ENCODE measurements around the gene AMMECR1.

The AMMECR1 gene

GRCh38 chrX:110159865-110160264 is 158.0 kb downstream of the AMMECR1 start:
- H3K27me3 ChIP-seq (replicated peaks; ENCODE audit: insufficient read depth, low read length), result no peaks in the 10 kb centered on the region

DNA sequence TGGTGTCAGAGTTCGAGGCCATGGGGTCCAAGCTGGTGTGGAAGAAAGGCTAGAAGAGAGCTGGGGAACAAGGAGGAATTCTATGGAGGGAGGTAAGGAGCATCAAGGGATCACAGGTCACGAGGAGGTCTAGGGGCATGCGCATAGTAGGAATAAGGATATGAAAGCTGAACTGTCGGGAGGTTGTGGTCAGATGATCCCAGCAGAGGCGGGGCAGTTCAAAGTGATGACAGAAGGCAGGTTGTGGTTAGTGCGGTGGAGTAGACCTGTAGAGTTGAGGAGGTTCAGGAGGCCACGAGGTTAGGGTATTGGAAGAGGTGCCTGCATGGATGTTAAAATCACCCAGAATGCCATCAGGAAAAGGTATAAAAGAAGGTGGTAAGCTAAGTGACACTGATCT is 158.7 kb downstream of the AMMECR1 start:
- Histone ChIP-seq H3K27me3 (replicated peaks; ENCODE audit: insufficient read depth, low read length) (no peaks in the 10 kb centered on the region), H3K27ac (ENCODE audit: low read length) (peak overlapping the region; percentile 65), H3K4me1 (ENCODE audit: low read length) (peaks cover 29% of the 10 kb centered on the region), H3K36me3 (replicated peaks; ENCODE audit: insufficient read depth, low read length) (no peaks in the 10 kb centered on the region), H3K9me3 (replicated peaks; ENCODE audit: insufficient read depth, low read length) (no peaks in the 10 kb centered on the region), H4K20me1 (ENCODE audit: insufficient read depth, low read length) (no peaks in the 10 kb centered on the region), H2AFZ (ENCODE audit: low read length) (0 out of 2 replicates have a peak overlapping the region, but pooled peaks have one; percentile 7), H3K4me2 (ENCODE audit: low read depth, low read length) (peak overlapping the region; percentile 69), H3K9ac (ENCODE audit: low read length) (peak overlapping the region; percentile 26; the same call in 1 of the 2 replicates), H3K4me3 (ENCODE audit: low read length) (peak overlapping the region; percentile 9; the same call in 1 of the 2 replicates), H3K9me2 (replicated peaks; ENCODE audit: insufficient read depth, low read length) (no peaks in the 10 kb centered on the region), H3F3A (ENCODE audit: insufficient read depth, low read length) (peaks cover 12% of the 10 kb centered on the region), H3K79me2 (ENCODE audit: low read length) (peaks cover 31% of the 10 kb centered on the region)
- TF ChIP-seq EZH2 (optimal IDR thresholded peaks at IDR 0.05; ENCODE audit: low read depth, low read length) (no peak), CTCF (IDR thresholded peaks at IDR 0.05; ENCODE audit: low read length) (no peak), EZH2phosphoT487 (IDR thresholded peaks at IDR 0.05; ENCODE audit: low read length) (no peak)
- peak; percentile 79 for DNase-seq

More at GRCh38 chrX:110159865-110160264, 158.0 kb downstream of the AMMECR1 start:
- Histone ChIP-seq H3K79me2 (ENCODE audit: low read length) (peaks cover 31% of the 10 kb centered on the region), H4K20me1 (ENCODE audit: insufficient read depth, low read length) (peaks cover under 1% of the 10 kb centered on the region; the same call in 1 of the 2 replicates), H3F3A (ENCODE audit: insufficient read depth, low read length) (peaks cover 12% of the 10 kb centered on the region), H3K4me1 (ENCODE audit: low read length) (peaks cover 29% of the 10 kb centered on the region), H3K4me3 (ENCODE audit: low read length) (peak overlapping the region; percentile 19; the same call in 1 of the 2 replicates), H3K4me2 (ENCODE audit: low read depth, low read length) (peak overlapping the region; percentile 69), H3K27ac (ENCODE audit: low read length) (peak overlapping the region; percentile 65), H3K9me2 (replicated peaks; ENCODE audit: insufficient read depth, low read length) (no peaks in the 10 kb centered on the region), H3K36me3 (replicated peaks; ENCODE audit: insufficient read depth, low read length) (no peaks in the 10 kb centered on the region), H3K9ac (ENCODE audit: low read length) (peak overlapping the region; percentile 26; the same call in 1 of the 2 replicates), H3K9me3 (replicated peaks; ENCODE audit: insufficient read depth, low read length) (no peaks in the 10 kb centered on the region), H2AFZ (ENCODE audit: low read length) (0 out of 2 replicates have a peak overlapping the region, but pooled peaks have one; percentile 7)
- DNase-seq, result peak; percentile 42
- no peak for TF ChIP-seq EZH2 (optimal IDR thresholded peaks at IDR 0.05; ENCODE audit: low read depth, low read length)
- no peak for TF ChIP-seq EZH2phosphoT487 (IDR thresholded peaks at IDR 0.05; ENCODE audit: low read length)
- TF ChIP-seq CTCF (IDR thresholded peaks at IDR 0.05; ENCODE audit: low read length), result no peak

GRCh38 chrX:110157444-110157843 is 160.4 kb downstream of the AMMECR1 start:
- Histone ChIP-seq H3K4me1 (ENCODE audit: low read length) (peaks cover 29% of the 10 kb centered on the region), H3K27me3 (replicated peaks; ENCODE audit: insufficient read depth, low read length) (no peaks in the 10 kb centered on the region), H3K79me2 (ENCODE audit: low read length) (peaks cover 23% of the 10 kb centered on the region), H4K20me1 (ENCODE audit: insufficient read depth, low read length) (no peaks in the 10 kb centered on the region), H3K9me3 (replicated peaks; ENCODE audit: insufficient read depth, low read length) (no peaks in the 10 kb centered on the region), H3K27ac (ENCODE audit: low read length) (no peak overlapping the region), H3K4me2 (ENCODE audit: low read depth, low read length) (no peak overlapping the region), H3K9me2 (replicated peaks; ENCODE audit: insufficient read depth, low read length) (no peaks in the 10 kb centered on the region), H3K9ac (ENCODE audit: low read length) (no peak overlapping the region), H2AFZ (ENCODE audit: low read length) (no peak overlapping the region), H3K4me3 (ENCODE audit: low read length) (no peak overlapping the region), H3K36me3 (replicated peaks; ENCODE audit: insufficient read depth, low read length) (no peaks in the 10 kb centered on the region), H3F3A (ENCODE audit: insufficient read depth, low read length) (peaks cover 12% of the 10 kb centered on the region)
- DNase-seq, result no peak
- no peak for TF ChIP-seq EZH2 (optimal IDR thresholded peaks at IDR 0.05; ENCODE audit: low read depth, low read length)
- TF ChIP-seq EZH2phosphoT487 (IDR thresholded peaks at IDR 0.05; ENCODE audit: low read length), result no peak
- no peak for TF ChIP-seq CTCF (IDR thresholded peaks at IDR 0.05; ENCODE audit: low read length)

All from MM.1S (cell line).